ENCODE results near the gene UMAD1. TPM values are rescaled to one million over a fixed set of nuclear protein-coding genes. Genes with fewer than 3 reads are reported as not detected.

The UMAD1 gene
- total RNA-seq, 1 donor, result 17.0 TPM

DNA sequence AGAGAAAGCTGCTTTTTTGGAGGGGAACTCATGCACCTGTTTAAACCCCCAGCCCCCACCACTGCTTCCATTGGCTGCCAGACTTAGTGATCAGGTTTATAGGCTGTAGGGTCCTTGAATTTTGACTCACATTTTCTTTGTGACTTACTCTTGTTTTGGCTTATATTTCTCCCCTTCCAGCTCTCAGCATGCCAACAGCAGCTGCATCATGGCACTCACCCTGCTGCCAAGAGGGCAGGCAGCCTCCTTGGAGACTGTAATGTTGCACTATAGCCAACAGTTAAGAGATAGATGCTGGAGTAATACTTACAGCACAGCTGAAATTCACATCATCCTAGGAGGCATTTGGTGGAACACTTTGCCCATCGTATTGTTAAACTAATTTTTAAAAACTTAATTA, 230.0 kb downstream of the UMAD1 start:
- no peaks in the 10 kb centered on the region for H4K20me1 ChIP-seq (ENCODE audit: insufficient read depth, low read length)
- H3K9me3 ChIP-seq (ENCODE audit: low read depth, low read length), result no peaks in the 10 kb centered on the region
- H3K27me3 ChIP-seq (ENCODE audit: insufficient read depth, low read length), result no peaks in the 10 kb centered on the region
- DNase-seq (ENCODE audit: insufficient read length, low spot score, missing footprints), result no peak
- H3K4me2 ChIP-seq (ENCODE audit: insufficient read depth, low read length), result no peak overlapping the region
- TF ChIP-seq, protein P1, sequence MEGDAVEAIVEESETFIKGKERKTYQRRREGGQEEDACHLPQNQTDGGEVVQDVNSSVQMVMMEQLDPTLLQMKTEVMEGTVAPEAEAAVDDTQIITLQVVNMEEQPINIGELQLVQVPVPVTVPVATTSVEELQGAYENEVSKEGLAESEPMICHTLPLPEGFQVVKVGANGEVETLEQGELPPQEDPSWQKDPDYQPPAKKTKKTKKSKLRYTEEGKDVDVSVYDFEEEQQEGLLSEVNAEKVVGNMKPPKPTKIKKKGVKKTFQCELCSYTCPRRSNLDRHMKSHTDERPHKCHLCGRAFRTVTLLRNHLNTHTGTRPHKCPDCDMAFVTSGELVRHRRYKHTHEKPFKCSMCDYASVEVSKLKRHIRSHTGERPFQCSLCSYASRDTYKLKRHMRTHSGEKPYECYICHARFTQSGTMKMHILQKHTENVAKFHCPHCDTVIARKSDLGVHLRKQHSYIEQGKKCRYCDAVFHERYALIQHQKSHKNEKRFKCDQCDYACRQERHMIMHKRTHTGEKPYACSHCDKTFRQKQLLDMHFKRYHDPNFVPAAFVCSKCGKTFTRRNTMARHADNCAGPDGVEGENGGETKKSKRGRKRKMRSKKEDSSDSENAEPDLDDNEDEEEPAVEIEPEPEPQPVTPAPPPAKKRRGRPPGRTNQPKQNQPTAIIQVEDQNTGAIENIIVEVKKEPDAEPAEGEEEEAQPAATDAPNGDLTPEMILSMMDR (IDR thresholded peaks at IDR 0.05; ENCODE audit: extremely low read depth, low read depth, low read length), result no peak
- H3K4me1 ChIP-seq (ENCODE audit: insufficient read depth, low read length), result no peaks in the 10 kb centered on the region
- no peak overlapping the region for H3K4me3 ChIP-seq (ENCODE audit: insufficient read depth, low read length)
- no peak overlapping the region for H2AFZ ChIP-seq (ENCODE audit: low read length)
- no peaks in the 10 kb centered on the region for H3K36me3 ChIP-seq (ENCODE audit: insufficient read depth, low read length)
- no peaks in the 10 kb centered on the region for H3K79me2 ChIP-seq (ENCODE audit: insufficient read depth, low read length)
- no peak overlapping the region for H3K27ac ChIP-seq (ENCODE audit: low read depth, low read length)

DNA sequence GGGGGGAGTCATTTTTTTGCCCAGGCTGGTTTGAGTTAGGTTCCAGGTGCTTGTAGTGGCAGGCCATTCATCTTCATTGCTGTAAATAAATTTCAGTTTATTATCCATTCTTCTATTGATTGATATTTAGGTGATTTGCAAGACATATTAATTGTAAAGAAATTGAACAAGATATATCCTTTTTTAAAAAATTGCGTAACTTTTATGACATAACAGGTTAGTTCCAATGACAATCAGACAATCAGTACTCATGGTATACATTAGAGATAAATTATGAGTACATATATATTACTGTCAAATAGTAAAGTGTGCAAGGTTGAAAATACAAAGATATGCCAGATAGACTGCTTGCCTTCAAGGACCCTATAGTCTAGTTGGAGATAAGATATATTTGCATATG, 235.9 kb downstream of the UMAD1 start:
- no peak overlapping the region for H3K4me3 ChIP-seq (ENCODE audit: insufficient read depth, low read length)
- H3K27me3 ChIP-seq (ENCODE audit: insufficient read depth, low read length), result no peaks in the 10 kb centered on the region
- no peak overlapping the region for H3K27ac ChIP-seq (ENCODE audit: low read depth, low read length)
- no peak overlapping the region for H2AFZ ChIP-seq (ENCODE audit: low read length)
- H3K4me1 ChIP-seq (ENCODE audit: insufficient read depth, low read length), result no peaks in the 10 kb centered on the region
- H3K36me3 ChIP-seq (ENCODE audit: insufficient read depth, low read length), result no peaks in the 10 kb centered on the region
- TF ChIP-seq, protein P1 (IDR thresholded peaks at IDR 0.05; ENCODE audit: extremely low read depth, low read depth, low read length), result no peak
- no peaks in the 10 kb centered on the region for H4K20me1 ChIP-seq (ENCODE audit: insufficient read depth, low read length)
- H3K4me2 ChIP-seq (ENCODE audit: insufficient read depth, low read length), result no peak overlapping the region
- no peak for DNase-seq (ENCODE audit: insufficient read length, low spot score, missing footprints)
- no peaks in the 10 kb centered on the region for H3K9me3 ChIP-seq (ENCODE audit: low read depth, low read length)
- H3K79me2 ChIP-seq (ENCODE audit: insufficient read depth, low read length), result no peaks in the 10 kb centered on the region

DNA sequence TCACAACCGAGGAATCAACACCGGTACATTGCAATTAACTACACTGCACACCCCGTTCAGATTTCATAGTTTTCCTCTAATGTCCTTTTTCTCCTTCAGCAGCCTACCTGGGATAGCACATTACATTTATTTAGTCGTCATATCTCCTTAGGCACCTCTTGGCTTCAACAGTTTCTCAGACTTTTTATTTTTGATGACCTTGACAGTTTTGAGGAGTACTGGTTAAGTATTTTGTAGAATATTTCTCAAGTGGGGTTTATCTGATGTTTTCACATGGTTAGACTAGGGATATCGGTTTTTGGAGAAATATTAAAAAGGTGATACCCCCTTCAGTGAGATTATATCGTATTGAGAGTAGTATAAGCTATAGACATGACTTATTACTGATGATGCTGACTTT, 241.0 kb downstream of the UMAD1 start:
- no peak overlapping the region for H3K27ac ChIP-seq (ENCODE audit: low read depth, low read length)
- no peak overlapping the region for H2AFZ ChIP-seq (ENCODE audit: low read length)
- no peaks in the 10 kb centered on the region for H3K79me2 ChIP-seq (ENCODE audit: insufficient read depth, low read length)
- no peaks in the 10 kb centered on the region for H3K9me3 ChIP-seq (ENCODE audit: low read depth, low read length)
- H4K20me1 ChIP-seq (ENCODE audit: insufficient read depth, low read length), result no peaks in the 10 kb centered on the region
- no peaks in the 10 kb centered on the region for H3K27me3 ChIP-seq (ENCODE audit: insufficient read depth, low read length)
- TF ChIP-seq, protein P1 (IDR thresholded peaks at IDR 0.05; ENCODE audit: extremely low read depth, low read depth, low read length), result no peak
- H3K36me3 ChIP-seq (ENCODE audit: insufficient read depth, low read length), result no peaks in the 10 kb centered on the region
- no peak overlapping the region for H3K4me2 ChIP-seq (ENCODE audit: insufficient read depth, low read length)
- H3K4me3 ChIP-seq (ENCODE audit: insufficient read depth, low read length), result no peak overlapping the region
- no peak for DNase-seq (ENCODE audit: insufficient read length, low spot score, missing footprints)
- H3K4me1 ChIP-seq (ENCODE audit: insufficient read depth, low read length), result no peaks in the 10 kb centered on the region

DNA sequence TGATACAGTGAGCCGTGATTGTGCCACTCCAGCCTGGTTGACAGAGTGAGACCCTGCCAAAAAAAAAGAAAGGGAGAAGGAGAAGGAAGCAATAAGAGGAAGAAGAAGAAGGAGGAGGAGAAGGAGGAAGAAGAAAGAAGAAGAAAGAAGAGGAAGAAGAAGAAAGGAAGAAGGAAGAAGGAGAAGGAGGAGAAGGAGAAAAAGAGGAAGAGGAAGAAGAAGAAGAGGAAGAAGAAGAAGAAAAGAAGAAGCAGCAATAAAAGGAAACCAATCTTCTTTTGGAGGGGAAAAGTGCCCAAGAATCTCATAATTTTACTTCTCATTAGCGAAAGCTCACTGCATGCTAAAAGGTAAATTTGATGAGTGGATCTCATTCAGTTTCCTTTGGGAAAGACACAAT, 242.3 kb downstream of the UMAD1 start:
- no peaks in the 10 kb centered on the region for H3K9me3 ChIP-seq (ENCODE audit: low read depth, low read length)
- no peak overlapping the region for H2AFZ ChIP-seq (ENCODE audit: low read length)
- no peak overlapping the region for H3K4me2 ChIP-seq (ENCODE audit: insufficient read depth, low read length)
- no peaks in the 10 kb centered on the region for H3K36me3 ChIP-seq (ENCODE audit: insufficient read depth, low read length)
- H3K27me3 ChIP-seq (ENCODE audit: insufficient read depth, low read length), result no peaks in the 10 kb centered on the region
- H3K4me1 ChIP-seq (ENCODE audit: insufficient read depth, low read length), result no peaks in the 10 kb centered on the region
- no peak overlapping the region for H3K4me3 ChIP-seq (ENCODE audit: insufficient read depth, low read length)
- no peak for DNase-seq (ENCODE audit: insufficient read length, low spot score, missing footprints)
- TF ChIP-seq, protein P1 (IDR thresholded peaks at IDR 0.05; ENCODE audit: extremely low read depth, low read depth, low read length), result no peak
- H4K20me1 ChIP-seq (ENCODE audit: insufficient read depth, low read length), result no peaks in the 10 kb centered on the region
- no peak overlapping the region for H3K27ac ChIP-seq (ENCODE audit: low read depth, low read length)
- H3K79me2 ChIP-seq (ENCODE audit: insufficient read depth, low read length), result no peaks in the 10 kb centered on the region
